GM21447 (cell line): ENCODE results near the gene CIDEB.

Experiments
- ATAC-seq: cut with Tn5 transposase; IDR thresholded peaks from one replicate; pipeline ENCODE4 v1.9.1; 2021; ENCODE audit not compliant: unreplicated experiment

The CIDEB gene

GRCh38 chr14:24255438-24255837 lies 52.3 kb downstream of the CIDEB start:
- no peak for ATAC-seq
